Measurements from ENCODE around the gene RTKN2.

Gene RTKN2

GRCh38 chr10:62178568-62178967, 90.1 kb downstream of the RTKN2 start:
- no peak overlapping the region for H3K9ac ChIP-seq (ENCODE audit: low read length)
- no peaks in the 10 kb centered on the region for H3K9me2 ChIP-seq (replicated peaks; ENCODE audit: insufficient read depth, low read length)
- H3K27ac ChIP-seq (ENCODE audit: low read depth, low read length): no peak overlapping the region
- H4K20me1 ChIP-seq (ENCODE audit: low read depth, low read length): no peaks in the 10 kb centered on the region
- no peak overlapping the region for H3K4me3 ChIP-seq (ENCODE audit: insufficient read depth, low read length, poor library complexity, severe bottlenecking)
- no peak overlapping the region for H3K4me2 ChIP-seq (ENCODE audit: low read depth, low read length, poor library complexity, severe bottlenecking)
- peaks cover 7% of the 10 kb centered on the region; the same call in 1 of the 2 replicates for H3F3A ChIP-seq (ENCODE audit: insufficient read depth)
- H3K27me3 ChIP-seq (ENCODE audit: low read length): no peaks in the 10 kb centered on the region
- no peak overlapping the region for H2AFZ ChIP-seq (ENCODE audit: low read depth, low read length, severe bottlenecking)
- TF ChIP-seq EZH2phosphoT487 (conservative IDR thresholded peaks at IDR 0.05; ENCODE audit: low read length): no peak
- TF ChIP-seq CTCF (IDR thresholded peaks at IDR 0.05; ENCODE audit: insufficient read depth, low read length, poor library complexity, severe bottlenecking): no peak
- peaks cover 5% of the 10 kb centered on the region; the same call in 1 of the 2 replicates for H3K36me3 ChIP-seq (ENCODE audit: low read length)
- no peaks in the 10 kb centered on the region for H3K9me3 ChIP-seq (ENCODE audit: insufficient read depth, low read length)
- no peaks in the 10 kb centered on the region for H3K79me2 ChIP-seq (ENCODE audit: insufficient read depth, low read length)

GRCh38 chr10:62177111-62177510, 91.5 kb downstream of the RTKN2 start:
- Histone ChIP-seq H4K20me1 (ENCODE audit: low read depth, low read length) (no peaks in the 10 kb centered on the region), H2AFZ (ENCODE audit: low read depth, low read length, severe bottlenecking) (no peak overlapping the region), H3F3A (ENCODE audit: insufficient read depth) (peaks cover 7% of the 10 kb centered on the region; the same call in 1 of the 2 replicates), H3K9ac (ENCODE audit: low read length) (no peak overlapping the region), H3K27ac (ENCODE audit: low read depth, low read length) (no peak overlapping the region), H3K9me3 (ENCODE audit: insufficient read depth, low read length) (no peaks in the 10 kb centered on the region), H3K4me3 (ENCODE audit: insufficient read depth, low read length, poor library complexity, severe bottlenecking) (no peak overlapping the region), H3K4me2 (ENCODE audit: low read depth, low read length, poor library complexity, severe bottlenecking) (no peak overlapping the region), H3K79me2 (ENCODE audit: insufficient read depth, low read length) (no peaks in the 10 kb centered on the region), H3K27me3 (ENCODE audit: low read length) (no peaks in the 10 kb centered on the region), H3K9me2 (replicated peaks; ENCODE audit: insufficient read depth, low read length) (no peaks in the 10 kb centered on the region), H3K36me3 (ENCODE audit: low read length) (no peaks in the 10 kb centered on the region)
- TF ChIP-seq EZH2phosphoT487 (conservative IDR thresholded peaks at IDR 0.05; ENCODE audit: low read length): no peak
- TF ChIP-seq CTCF (IDR thresholded peaks at IDR 0.05; ENCODE audit: insufficient read depth, low read length, poor library complexity, severe bottlenecking): no peak

GRCh38 chr10:62175251-62175650, 93.4 kb downstream of the RTKN2 start:
- H3F3A ChIP-seq (ENCODE audit: insufficient read depth): 0 out of 2 replicates have a peak, but pooled peaks cover 3% of the 10 kb centered on the region
- no peaks in the 10 kb centered on the region for H4K20me1 ChIP-seq (ENCODE audit: low read depth, low read length)
- H3K27me3 ChIP-seq (ENCODE audit: low read length): no peaks in the 10 kb centered on the region
- no peaks in the 10 kb centered on the region for H3K9me2 ChIP-seq (replicated peaks; ENCODE audit: insufficient read depth, low read length)
- no peaks in the 10 kb centered on the region for H3K9me3 ChIP-seq (ENCODE audit: insufficient read depth, low read length)
- H3K9ac ChIP-seq (ENCODE audit: low read length): no peak overlapping the region
- H3K4me2 ChIP-seq (ENCODE audit: low read depth, low read length, poor library complexity, severe bottlenecking): no peak overlapping the region
- no peak overlapping the region for H2AFZ ChIP-seq (ENCODE audit: low read depth, low read length, severe bottlenecking)
- no peak overlapping the region for H3K27ac ChIP-seq (ENCODE audit: low read depth, low read length)
- no peaks in the 10 kb centered on the region for H3K36me3 ChIP-seq (ENCODE audit: low read length)
- H3K4me3 ChIP-seq (ENCODE audit: insufficient read depth, low read length, poor library complexity, severe bottlenecking): no peak overlapping the region
- TF ChIP-seq CTCF (IDR thresholded peaks at IDR 0.05; ENCODE audit: insufficient read depth, low read length, poor library complexity, severe bottlenecking): no peak
- no peak for TF ChIP-seq EZH2phosphoT487 (conservative IDR thresholded peaks at IDR 0.05; ENCODE audit: low read length)
- H3K79me2 ChIP-seq (ENCODE audit: insufficient read depth, low read length): no peaks in the 10 kb centered on the region

Measured in SU-DHL-6 (cell line).